Measurements from ENCODE around the gene SLC1A7.

DNA sequence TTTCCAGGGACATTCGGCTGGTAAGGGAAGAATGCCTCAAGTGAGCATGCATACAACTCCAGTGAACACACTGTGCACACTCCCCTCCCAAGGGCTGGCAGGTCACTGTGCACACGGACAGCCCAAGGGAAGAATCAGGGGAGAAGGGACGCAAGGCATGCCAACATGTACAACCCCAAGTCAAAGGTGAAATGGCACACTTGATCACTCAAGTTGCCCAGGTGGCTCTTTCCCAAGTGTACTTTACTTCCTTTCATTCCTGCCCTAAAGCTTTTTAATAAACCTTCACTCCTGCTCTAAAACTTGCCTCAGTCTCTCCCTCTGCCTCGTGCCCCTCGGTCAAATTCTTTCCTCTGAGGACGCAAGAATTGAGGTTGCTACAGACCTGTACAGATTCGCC lies 13.5 kb upstream of the SLC1A7 start:
- TF ChIP-seq, protein P1, sequence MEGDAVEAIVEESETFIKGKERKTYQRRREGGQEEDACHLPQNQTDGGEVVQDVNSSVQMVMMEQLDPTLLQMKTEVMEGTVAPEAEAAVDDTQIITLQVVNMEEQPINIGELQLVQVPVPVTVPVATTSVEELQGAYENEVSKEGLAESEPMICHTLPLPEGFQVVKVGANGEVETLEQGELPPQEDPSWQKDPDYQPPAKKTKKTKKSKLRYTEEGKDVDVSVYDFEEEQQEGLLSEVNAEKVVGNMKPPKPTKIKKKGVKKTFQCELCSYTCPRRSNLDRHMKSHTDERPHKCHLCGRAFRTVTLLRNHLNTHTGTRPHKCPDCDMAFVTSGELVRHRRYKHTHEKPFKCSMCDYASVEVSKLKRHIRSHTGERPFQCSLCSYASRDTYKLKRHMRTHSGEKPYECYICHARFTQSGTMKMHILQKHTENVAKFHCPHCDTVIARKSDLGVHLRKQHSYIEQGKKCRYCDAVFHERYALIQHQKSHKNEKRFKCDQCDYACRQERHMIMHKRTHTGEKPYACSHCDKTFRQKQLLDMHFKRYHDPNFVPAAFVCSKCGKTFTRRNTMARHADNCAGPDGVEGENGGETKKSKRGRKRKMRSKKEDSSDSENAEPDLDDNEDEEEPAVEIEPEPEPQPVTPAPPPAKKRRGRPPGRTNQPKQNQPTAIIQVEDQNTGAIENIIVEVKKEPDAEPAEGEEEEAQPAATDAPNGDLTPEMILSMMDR (conservative IDR thresholded peaks at IDR 0.05; ENCODE audit: low read depth in 2 of 2): no peak
- no peak for TF ChIP-seq EZH2 (IDR thresholded peaks at IDR 0.05; ENCODE audit: low read depth, unreplicated experiment)
- TF ChIP-seq ETS1 (IDR thresholded peaks at IDR 0.05): no peak
